Measurements from ENCODE around the gene POLR3K.
"Not testable (repeated sequence)": the region's sequence is repeated elsewhere in the genome, so short reads cannot be mapped to it uniquely, and the experiment has no call there.

POLR3K gene

GRCh38 chr16:42069-42457, 11.3 kb downstream of the POLR3K start:
- DNase-seq, result no peak

- no peak for DNase-seq
These were observed 11.9 kb downstream of the POLR3K start for GRCh38 chr16:41439-42068.

- no peak for DNase-seq
These were observed 14.2 kb downstream of the POLR3K start for GRCh38 chr16:38941-39892.

GRCh38 chr16:38206-38605, 15.2 kb downstream of the POLR3K start:
- not testable (repeated sequence) for DNase-seq

- no peak for DNase-seq
These were observed 15.9 kb downstream of the POLR3K start for GRCh38 chr16:37511-37910.

- DNase-seq, result no peak
These were observed 16.9 kb downstream of the POLR3K start for GRCh38 chr16:36336-36984.

- no peak for DNase-seq
These were observed 17.6 kb downstream of the POLR3K start for GRCh38 chr16:35678-36305.

- DNase-seq, result no peak
These were observed 18.3 kb downstream of the POLR3K start for GRCh38 chr16:35011-35677.

GRCh38 chr16:34648-34987, 18.8 kb downstream of the POLR3K start:
- no peak for DNase-seq

GRCh38 chr16:33877-34647, 19.3 kb downstream of the POLR3K start:
- DNase-seq, result no peak

- DNase-seq, result not testable (repeated sequence)
These were observed 20.1 kb downstream of the POLR3K start for GRCh38 chr16:33154-33876.

GRCh38 chr16:30627-31026, 22.8 kb downstream of the POLR3K start:
- DNase-seq, result not testable (repeated sequence)

- not testable (repeated sequence) for DNase-seq
These were observed 27.5 kb downstream of the POLR3K start for GRCh38 chr16:25926-26348.

GRCh38 chr16:24151-24550, 29.3 kb downstream of the POLR3K start:
- not testable (repeated sequence) for DNase-seq

- DNase-seq, result not testable (repeated sequence)
These were observed 32.5 kb downstream of the POLR3K start for GRCh38 chr16:20886-21285.

- not testable (repeated sequence) for DNase-seq
These were observed 36.2 kb downstream of the POLR3K start for GRCh38 chr16:17062-17765.

- peak; percentile 82 for DNase-seq
These were observed 42.6 kb downstream of the POLR3K start for GRCh38 chr16:10772-11171.

GRCh38 chr16:9903-10665, 43.3 kb downstream of the POLR3K start:
- no peak for DNase-seq
